Ovary (tissue), 9 donors: Measurements from ENCODE around the gene MAPRE3. TPM values are rescaled to one million over a fixed set of nuclear protein-coding genes. Genes with fewer than 3 reads are reported as not detected.

Experiments used
- DNase-seq, 5 donors: peaks; one replicate each; pipeline ENCODE4 v3.0.0-alpha.2; 2019 to 2020
- H3K27ac ChIP-seq, 2 donors: fragments of 200-600 bp; one replicate each; pipeline versions ENCODE4 v1.5.1 to v1.8.0; 2019 to 2022
- H3K27me3 ChIP-seq: fragments of 200-600 bp; one replicate; pipeline ENCODE4 v1.8.0; 2022
- H3K36me3 ChIP-seq: fragments of 200-600 bp; sonication (generic); one replicate; pipeline ENCODE4 v1.5.1; 2019
- H3K4me1 ChIP-seq: one replicate; pipeline ENCODE4 v1.8.1; 2013; ENCODE audit warnings: mild to moderate bottlenecking, moderate library complexity; ENCODE audit not compliant: insufficient read depth
- H3K4me3 ChIP-seq: fragments of 200-600 bp; sonication (generic); one replicate; pipeline ENCODE4 v1.5.1; 2017
- H3K9me3 ChIP-seq, 2 donors: fragments of 200-600 bp in 1 of 2; sonication (generic) in 1 of 2; one replicate each; pipeline versions ENCODE4 v1.5.1 to v1.8.1; 2013 to 2019; ENCODE audit warnings: mild to moderate bottlenecking in 1 of 2, moderate library complexity in 1 of 2
- CTCF ChIP-seq, 3 donors: fragments of 450-650 bp in 2 of 3; fragments of 200-600 bp in 1 of 3; IDR thresholded peaks; one replicate each; pipeline versions ENCODE4 v1.5.1 to v1.8.0; 2016 to 2022; ENCODE audit warnings: antibody characterized with exemption in 3 of 3, mild to moderate bottlenecking in 1 of 3
- EP300 ChIP-seq: sonication (generic); formaldehyde crosslinking; IDR thresholded peaks from one replicate; pipeline ENCODE4 v1.6.1; 2017; ENCODE audit warnings: antibody characterized with exemption
- POLR2A ChIP-seq: fragments of 450-650 bp; IDR thresholded peaks from one replicate; pipeline ENCODE4 v1.6.1; 2017; ENCODE audit warnings: antibody characterized with exemption, mild to moderate bottlenecking, moderate library complexity
- WGBS, 3 donors: extraction: QIAGEN DNeasy Blood & Tissue Kit in 1 of 3; methylation state at CpG; one replicate each; pipeline versions ENCODE4 v1.1.5 to v1.1.7; 2013 to 2017; 5-methylcytosine and 5-hydroxymethylcytosine counted together
- intact Hi-C, 4 donors: fragments of 100-400 bp; cut with DNase I; formaldehyde crosslinking; loops; one replicate each; pipeline versions ENCODE4 v1.11.0 to v1.15.1; 2022 to 2023
- polyA plus RNA-seq, 2 donors: library from polyadenylated mRNA; stranded (reverse); fragments of 200-250 nt in 1 of 2; fragments of 350-450 nt in 1 of 2; fragmentation: Illumina TruSeq in 1 of 2; extraction: RNeasy Lipid Tissue Mini Kit (QIAGEN cat#74804) in 1 of 2; gene quantifications; one replicate each; pipeline ENCODE4 v1.2.3, GENCODE V29; 2013 to 2014
- total RNA-seq, 7 donors: library from RNA; depleted of rRNA in 2 of 7; stranded (reverse); fragments of >200 nt in 2 of 7; fragmentation: NEBNext Ultra II Directional in 3 of 7; extraction: Animal tissue kit (Norgen Biotek cat#: 25700) in 3 of 7; gene quantifications; one replicate each; pipeline versions ENCODE4 v1.1.0 to v1.2.4, GENCODE V29; 2016 to 2023
- donor health status: DM: no; HTN: no; CAD: no; lungs with moderate emphysema.
- donor health status: DM: no; HTN: no; CAD: no.
- donor health status: Bipolar disorder and iron deficiency.
- donor health status: DM: yes; HTN: yes; CAD: no.
- donor health status: DM: no; HTN: no; CAD: no.
- donor health status: DM: yes; HTN: yes; CAD: no.

MAPRE3 gene
- total and polyA plus RNA-seq, 9 donors = 23.8 to 51.8 (median 34.3) TPM

GRCh38 chr2:26988058-26988860 is 17.8 kb downstream of the MAPRE3 start:
- Histone ChIP-seq H3K36me3 (no peaks in the 10 kb centered on the region), H3K4me1 (no peaks in the 10 kb centered on the region), H3K9me3 (no peaks in the 10 kb centered on the region), H3K27me3 (no peaks in the 10 kb centered on the region), H3K27ac (no peak overlapping the region), H3K4me3 (no peak overlapping the region)
- no peak for TF ChIP-seq POLR2A
- no peak for TF ChIP-seq CTCF (IDR thresholded peaks at IDR 0.05)
- TF ChIP-seq EP300 = no peak
- DNase-seq = no peak
- intact Hi-C loops = no loop called here
- 54 to 68% (median 67%) methylated on average over 4 of the region's 4 CpGs for whole genome bisulfite sequencing, 3 donors

- Histone ChIP-seq H3K27ac (no peak overlapping the region), H3K9me3 (no peaks in the 10 kb centered on the region), H3K4me3 (no peak overlapping the region), H3K4me1 (no peaks in the 10 kb centered on the region), H3K36me3 (no peaks in the 10 kb centered on the region), H3K27me3 (no peaks in the 10 kb centered on the region)
- no peak for DNase-seq
- intact Hi-C loops = no loop called here
- TF ChIP-seq EP300 (no peak), CTCF (IDR thresholded peaks at IDR 0.05) (no peak), POLR2A (no peak)
- WGBS, 3 donors = 88 to 95% (median 92%) methylated on average over 8 of the region's 8 CpGs
These were observed 18.7 kb downstream of the MAPRE3 start for GRCh38 chr2:26989156-26989555.

- DNase-seq = no peak
- no peak overlapping the region for H3K27ac ChIP-seq
- no peaks in the 10 kb centered on the region for H3K27me3 ChIP-seq
- intact Hi-C loops = no loop called here
- H3K9me3 ChIP-seq = no peaks in the 10 kb centered on the region
- TF ChIP-seq EP300 (no peak), POLR2A (no peak), CTCF (IDR thresholded peaks at IDR 0.05) (no peak)
- 66 to 74% (median 67%) methylated on average over 5 of the region's 5 CpGs for WGBS, 3 donors
- no peaks in the 10 kb centered on the region for H3K36me3 ChIP-seq
- no peak overlapping the region for H3K4me3 ChIP-seq
- H3K4me1 ChIP-seq = no peaks in the 10 kb centered on the region
These were observed 21.3 kb downstream of the MAPRE3 start for GRCh38 chr2:26991717-26992116.

- no peak overlapping the region for H3K27ac ChIP-seq
- no peaks in the 10 kb centered on the region for H3K9me3 ChIP-seq
- no peaks in the 10 kb centered on the region for H3K4me1 ChIP-seq
- H3K4me3 ChIP-seq = no peak overlapping the region
- 88 to 100% (median 93%) methylated on average over 1 of the region's 1 CpG for WGBS, 3 donors
- no peak for DNase-seq
- H3K27me3 ChIP-seq = no peaks in the 10 kb centered on the region
- H3K36me3 ChIP-seq = no peaks in the 10 kb centered on the region
- no peak for TF ChIP-seq POLR2A
- intact Hi-C loops = no loop called here
These were observed 23.3 kb downstream of the MAPRE3 start for GRCh38 chr2:26993768-26994167.

- Histone ChIP-seq H3K36me3 (no peaks in the 10 kb centered on the region), H3K27me3 (no peaks in the 10 kb centered on the region), H3K9me3 (no peaks in the 10 kb centered on the region), H3K27ac (no peak overlapping the region), H3K4me1 (no peaks in the 10 kb centered on the region), H3K4me3 (no peak overlapping the region)
- intact Hi-C loops = no loop called here
- 85 to 93% (median 86%) methylated on average over 1 of the region's 1 CpG for WGBS, 3 donors
- DNase-seq = no peak
- TF ChIP-seq POLR2A = no peak
- no peak for TF ChIP-seq EP300
- TF ChIP-seq CTCF (IDR thresholded peaks at IDR 0.05) = no peak
These were observed 24.5 kb downstream of the MAPRE3 start for GRCh38 chr2:26994983-26995382.
